ENCODE data around the gene CMYA5. TPM values are rescaled to one million over a fixed set of nuclear protein-coding genes. Genes with fewer than 3 reads are reported as not detected.
A peak's percentile ranks its signal among the peaks of the same experiment; 100 is the strongest.

The CMYA5 gene
- total RNA-seq, 1 donor from 2014 or later: 1,210 TPM

GRCh38 chr5:79793304-79793703, 103.7 kb downstream of the CMYA5 start:
- TF ChIP-seq CTCF (IDR thresholded peaks at IDR 0.05; ENCODE audit: borderline replicate concordance): no peak
- intact Hi-C loops (cut with micrococcal nuclease): no loop called here
- no peak for DNase-seq
- Histone ChIP-seq H3K9me3 (replicated peaks) (no peaks in the 10 kb centered on the region), H3K4me1 (peaks cover 83% of the 10 kb centered on the region), H3K27ac (replicated peaks) (peak overlapping the region; percentile 84), H3K4me3 (no peak overlapping the region), H3K27me3 (ENCODE audit: low read depth) (no peaks in the 10 kb centered on the region), H3K36me3 (peaks cover 86% of the 10 kb centered on the region)

DNA sequence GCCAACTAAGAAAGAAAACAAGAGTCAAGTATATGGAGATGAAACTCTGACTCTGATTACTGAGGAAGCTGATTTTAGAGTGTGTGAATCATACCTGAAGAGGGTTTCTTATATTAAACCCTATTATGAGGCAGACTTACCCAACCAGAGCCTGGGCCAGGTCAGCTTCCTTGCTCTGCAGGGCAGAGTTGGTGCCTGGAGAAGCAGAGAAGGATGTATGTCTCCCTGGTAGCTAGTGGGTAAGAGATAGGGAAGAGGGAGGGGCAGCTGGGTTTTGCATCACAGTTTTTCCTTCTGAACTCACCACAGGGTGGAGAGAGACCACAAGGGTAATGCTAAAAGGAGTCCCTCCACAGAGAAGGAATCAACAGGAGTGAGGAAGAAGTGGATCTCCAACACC, 104.1 kb downstream of the CMYA5 start:
- no peaks in the 10 kb centered on the region for H3K27me3 ChIP-seq (ENCODE audit: low read depth)
- TF ChIP-seq CTCF (IDR thresholded peaks at IDR 0.05; ENCODE audit: borderline replicate concordance): no peak
- intact Hi-C loops (cut with micrococcal nuclease): no loop called here
- H3K4me1 ChIP-seq: peaks cover 83% of the 10 kb centered on the region
- no peak for DNase-seq
- peaks cover 88% of the 10 kb centered on the region for H3K36me3 ChIP-seq
- no peaks in the 10 kb centered on the region for H3K9me3 ChIP-seq (replicated peaks)
- peak overlapping the region; percentile 84 for H3K27ac ChIP-seq (replicated peaks)
- no peak overlapping the region for H3K4me3 ChIP-seq

DNA sequence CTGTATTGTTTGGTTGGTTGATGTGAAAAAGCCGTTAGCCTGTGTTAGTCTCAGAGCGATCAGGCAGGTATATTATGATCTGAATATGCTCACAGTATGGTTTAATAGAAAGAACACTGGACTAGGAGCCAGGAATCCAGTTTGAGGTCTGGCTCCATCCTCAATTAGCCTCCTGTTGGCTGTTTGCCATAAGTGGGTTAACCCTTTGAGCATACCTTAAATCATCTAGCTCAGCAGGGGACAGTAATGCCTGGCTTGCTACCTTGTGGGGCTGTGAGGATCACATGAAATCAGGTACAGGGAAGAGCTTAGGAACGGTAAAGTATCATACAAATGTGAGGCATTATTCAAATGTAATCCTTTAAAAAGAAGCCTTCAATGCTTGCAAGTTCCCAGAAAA, 104.7 kb downstream of the CMYA5 start:
- intact Hi-C loops (cut with micrococcal nuclease): no loop called here
- H3K4me3 ChIP-seq: no peak overlapping the region
- H3K27me3 ChIP-seq (ENCODE audit: low read depth): no peaks in the 10 kb centered on the region
- H3K36me3 ChIP-seq: peaks cover 85% of the 10 kb centered on the region
- peaks cover 83% of the 10 kb centered on the region for H3K4me1 ChIP-seq
- TF ChIP-seq CTCF (IDR thresholded peaks at IDR 0.05; ENCODE audit: borderline replicate concordance): no peak
- DNase-seq: no peak
- peak overlapping the region; percentile 84 for H3K27ac ChIP-seq (replicated peaks)
- H3K9me3 ChIP-seq (replicated peaks): no peaks in the 10 kb centered on the region

DNA sequence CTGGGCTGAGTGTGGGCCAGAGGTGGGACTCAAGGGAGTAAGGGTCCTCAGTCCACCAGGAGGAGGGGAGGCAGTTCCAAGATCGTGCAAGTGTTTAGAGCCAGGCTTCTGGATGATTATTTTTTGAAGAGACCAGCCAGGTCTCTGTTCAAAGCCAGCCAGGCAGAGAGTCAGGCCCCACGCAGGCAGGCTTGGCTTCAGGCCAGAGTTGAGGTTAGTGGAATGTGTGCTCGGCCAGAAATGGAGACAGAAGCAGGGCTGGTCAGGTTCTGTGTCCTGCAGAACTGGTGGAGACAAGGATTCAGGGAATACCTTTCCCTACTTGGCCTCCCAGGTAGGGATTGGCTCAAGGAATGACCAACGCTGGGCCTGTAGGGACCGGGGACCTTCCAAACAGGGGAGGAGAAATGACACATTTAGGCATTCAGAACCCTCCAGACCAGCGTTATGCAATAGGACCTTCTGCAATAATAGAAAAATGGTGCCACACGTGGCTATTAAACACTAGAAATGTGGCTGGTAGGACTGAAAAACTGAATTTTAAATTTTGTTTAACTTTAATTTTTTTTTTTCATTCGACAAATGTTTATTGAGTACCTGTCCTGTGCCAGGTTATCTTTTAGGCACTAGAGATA, 106.2 kb downstream of the CMYA5 start:
- Histone ChIP-seq H3K27me3 (ENCODE audit: low read depth) (no peaks in the 10 kb centered on the region), H3K9me3 (replicated peaks) (no peaks in the 10 kb centered on the region), H3K36me3 (peaks cover 87% of the 10 kb centered on the region), H3K27ac (replicated peaks) (peak overlapping the region; percentile 61), H3K4me3 (no peak overlapping the region), H3K4me1 (peaks cover 78% of the 10 kb centered on the region)
- TF ChIP-seq CTCF (IDR thresholded peaks at IDR 0.05; ENCODE audit: borderline replicate concordance): no peak
- intact Hi-C loops (cut with micrococcal nuclease): no loop called here
- DNase-seq: peak; percentile 59

GRCh38 chr5:79798893-79799590, 109.4 kb downstream of the CMYA5 start:
- Histone ChIP-seq H3K27ac (replicated peaks) (peak overlapping the region; percentile 20), H3K4me3 (no peak overlapping the region), H3K9me3 (replicated peaks) (no peaks in the 10 kb centered on the region), H3K27me3 (ENCODE audit: low read depth) (no peaks in the 10 kb centered on the region), H3K4me1 (peaks cover 78% of the 10 kb centered on the region), H3K36me3 (peaks cover 82% of the 10 kb centered on the region)
- intact Hi-C loops (cut with micrococcal nuclease): no loop called here
- no peak for DNase-seq
- TF ChIP-seq CTCF (IDR thresholded peaks at IDR 0.05; ENCODE audit: borderline replicate concordance): no peak

Data from left ventricle myocardium inferior (tissue), 1 donor.